ENCODE measurements around the gene NCAN.

- TF ChIP-seq CTCF (IDR thresholded peaks at IDR 0.05; ENCODE audit: insufficient read depth, low read length) = no peak
- TF ChIP-seq REST (IDR thresholded peaks at IDR 0.05; ENCODE audit: insufficient replicate concordance, low read depth) = no peak
These were observed 6.0 kb upstream of the NCAN start for GRCh38 chr19:19205416-19206410.

All from HL-60 (cell line).